K562 (cell line): ENCODE data around the gene SLC6A9. TPM values are rescaled to one million over a fixed set of nuclear protein-coding genes. Genes with fewer than 3 reads are reported as not detected.

ENCODE experiments used
- AFF1 ChIP-seq, 2 experiments: fragments of 450-650 bp; IDR thresholded peaks; 2 replicates each; pipeline ENCODE4 v1.6.1; 2018; ENCODE audit warnings: mild to moderate bottlenecking in 2 of 2, low read depth in 1 of 2; ENCODE audit not compliant: partially characterized antibody in 2 of 2
- ASH1L ChIP-seq: fragments of 450-650 bp; IDR thresholded peaks from 2 replicates; pipeline ENCODE4 v1.6.1; 2018; ENCODE audit warnings: borderline replicate concordance, mild to moderate bottlenecking, low read depth; ENCODE audit not compliant: partially characterized antibody
- BRD9 ChIP-seq: fragments of 450-650 bp; IDR thresholded peaks from 2 replicates; pipeline ENCODE4 v1.6.1; 2018; ENCODE audit warnings: low read depth; ENCODE audit not compliant: partially characterized antibody
- CBFA2T2 ChIP-seq: fragments of 450-650 bp; conservative IDR thresholded peaks from 2 replicates; pipeline ENCODE4 v1.6.1; 2017; ENCODE audit warnings: mild to moderate bottlenecking
- CREB1 ChIP-seq, 2 experiments: sonication (generic) in 1 of 2; formaldehyde crosslinking in 1 of 2; IDR thresholded peaks; 2 replicates each; pipeline versions ENCODE4 v1.6.1 to v1.8.0; 2012 to 2022; ENCODE audit warnings: inconsistent platforms in 1 of 2, mild to moderate bottlenecking in 1 of 2, missing genetic modification reagents in 1 of 2, moderate library complexity in 1 of 2
- EWSR1 ChIP-seq: fragments of 450-650 bp; IDR thresholded peaks from 2 replicates; pipeline ENCODE4 v1.6.1; 2018; ENCODE audit warnings: borderline replicate concordance, mild to moderate bottlenecking, low read depth, moderate library complexity; ENCODE audit not compliant: partially characterized antibody
- FOXA3 ChIP-seq, 2 experiments: fragments of 450-650 bp in 1 of 2; sonication (generic) in 1 of 2; formaldehyde crosslinking; IDR thresholded peaks in 1 of 2; conservative IDR thresholded peaks in 1 of 2; 2 replicates each; pipeline versions ENCODE4 v1.4.0 to v1.8.0; 2020 to 2022; ENCODE audit warnings: mild to moderate bottlenecking in 2 of 2, missing genetic modification reagents in 1 of 2
- KDM1A ChIP-seq, 2 experiments: fragments of 450-650 bp; IDR thresholded peaks; 2 replicates each; pipeline ENCODE4 v1.6.1; 2016; ENCODE audit warnings: mild to moderate bottlenecking in 2 of 2
- KDM4B ChIP-seq, 2 experiments: fragments of 450-650 bp in 1 of 2; sonication (generic) in 1 of 2; IDR thresholded peaks; 2 replicates each; pipeline ENCODE4 v1.6.1; 2016 to 2017; ENCODE audit warnings: borderline replicate concordance in 2 of 2, antibody characterized with exemption in 1 of 2, low read depth in 1 of 2, mild to moderate bottlenecking in 1 of 2
- LEF1 ChIP-seq: fragments of 450-650 bp; IDR thresholded peaks from 2 replicates; pipeline ENCODE4 v1.6.1; 2016; ENCODE audit warnings: mild to moderate bottlenecking
- MEF2D ChIP-seq: conservative IDR thresholded peaks from 2 replicates; pipeline ENCODE4 v1.6.1; 2016; ENCODE audit warnings: low read depth, missing genetic modification characterization, missing compliant biosample characterization
- MTA3 ChIP-seq: fragments of 450-650 bp; formaldehyde crosslinking; IDR thresholded peaks from 2 replicates; pipeline ENCODE4 v1.6.1; 2017; ENCODE audit warnings: mild to moderate bottlenecking, borderline replicate concordance
- MYC ChIP-seq, 2 experiments: fragments of 250-450 bp in 1 of 2; sonication (Bioruptor Pico) in 1 of 2; IDR thresholded peaks; 2 replicates each; pipeline versions ENCODE4 v1.5.1 to v1.6.1; 2012 to 2021; ENCODE audit warnings: low read depth in 2 of 2, borderline replicate concordance in 1 of 2, improper control_type of control experiment in 1 of 2, low read length in 1 of 2, mild to moderate bottlenecking in 1 of 2, moderate library complexity in 1 of 2
- PCBP2 ChIP-seq: fragments of 200-400 bp; formaldehyde crosslinking; IDR thresholded peaks from 2 replicates; pipeline ENCODE4 v1.6.1; 2018; ENCODE audit warnings: low read length, low read depth, mild to moderate bottlenecking, moderate library complexity; ENCODE audit not compliant: poor library complexity, severe bottlenecking
- PHF20 ChIP-seq: fragments of 450-650 bp; IDR thresholded peaks from 2 replicates; pipeline ENCODE4 v1.6.1; 2018; ENCODE audit not compliant: partially characterized antibody
- PPARD ChIP-seq: fragments of 250-450 bp; sonication (Bioruptor Pico); IDR thresholded peaks from 2 replicates; pipeline ENCODE4 v1.8.0; 2022; ENCODE audit warnings: inconsistent platforms, mild to moderate bottlenecking, moderate library complexity
- RBFOX2 ChIP-seq: fragments of 200-400 bp; formaldehyde crosslinking; IDR thresholded peaks from 2 replicates; pipeline ENCODE4 v1.6.1; 2017; ENCODE audit warnings: low read depth, mild to moderate bottlenecking, low read length, moderate library complexity
- STAT5B ChIP-seq: fragments of 250-450 bp; sonication (Bioruptor Pico); IDR thresholded peaks from 2 replicates; pipeline ENCODE4 v1.8.0; 2021; ENCODE audit warnings: mild to moderate bottlenecking, inconsistent platforms
- WHSC1 ChIP-seq: IDR thresholded peaks from one replicate; pipeline ENCODE4 v1.6.1; 2012; ENCODE audit warnings: low read length, control low read depth, inconsistent platforms
- ZNF124 ChIP-seq: sonication (generic); formaldehyde crosslinking; IDR thresholded peaks from 2 replicates; pipeline ENCODE4 v1.8.1; 2022; ENCODE audit warnings: missing genetic modification reagents
- ZNF165 ChIP-seq: fragments of 250-450 bp; sonication (Bioruptor Pico); IDR thresholded peaks from 2 replicates; pipeline ENCODE4 v1.4.0; 2020; ENCODE audit warnings: borderline replicate concordance
- ZNF668 ChIP-seq: fragments of 250-450 bp; sonication (Bioruptor Pico); IDR thresholded peaks from 2 replicates; pipeline ENCODE4 v1.8.0; 2022; ENCODE audit warnings: mild to moderate bottlenecking, inconsistent platforms
- ZNF766 ChIP-seq: fragments of 200-800 bp; sonication (Bioruptor generic); conservative IDR thresholded peaks from 2 replicates; pipeline ENCODE4 v1.6.1; 2016; ENCODE audit warnings: missing genetic modification characterization, missing compliant biosample characterization
- ZNF780A ChIP-seq: fragments of 250-450 bp; sonication (Bioruptor Pico); IDR thresholded peaks from 2 replicates; pipeline ENCODE4 v1.5.0; 2021; ENCODE audit warnings: mild to moderate bottlenecking
- polyA plus RNA-seq, 8 experiments: library from polyadenylated mRNA; depleted of rRNA in 4 of 8; stranded (reverse) in 5 of 8; unstranded in 3 of 8; fragments of >200 nt; fragmentation: Nextera tagmentation in 2 of 8; fragmentation: Illumina TruSeq in 1 of 8; extraction: Ambion mirVana in 2 of 8; extraction: Trizol in 1 of 8; gene quantifications; 2 replicates each; pipeline versions ENCODE4 v1.2.1 to v1.2.3, GENCODE V29; 2011 to 2014; ENCODE audit warnings: inconsistent platforms in 1 of 8, missing spikeins in 1 of 8
- total RNA-seq, 7 experiments: library from RNA; depleted of rRNA in 6 of 7; stranded (reverse); fragments of >200 nt in 6 of 7; fragmentation: Illumina TruSeq in 2 of 7; extraction: Trizol in 2 of 7; gene quantifications; 2 replicates each; pipeline versions ENCODE4 v1.2.1 to v1.2.3, GENCODE V29; 2011 to 2021; ENCODE audit warnings: low replicate concordance in 1 of 7

Gene SLC6A9
- total and polyA plus RNA-seq, 9 of the 15 experiments (the other 6 are each of a cell fraction or from before 2014, with no cell fraction given) = 0.17 to 18.7 (median 2.9) TPM

- TF ChIP-seq AFF1 (IDR thresholded peaks at IDR 0.05; ENCODE audit: low read depth in 1 of 2, partially characterized antibody in 2 of 2) (peak; percentile 17 to 87), ZNF668 (CRISPR knock-in tag) (no peak), RBFOX2 (peak; percentile 75), PPARD (CRISPR knock-in tag) (no peak), KDM1A (IDR thresholded peaks at IDR 0.05) (no peak), ZNF124 (no peak), EWSR1 (no peak), FOXA3 (CRISPR knock-in tag; conservative IDR thresholded peaks at IDR 0.05 in 1 of 2, IDR thresholded peaks at IDR 0.05 in 1 of 2) (peak in 1 of 2 experiments; percentile 77; a peak in 1 of 4 replicates), MYC (IDR thresholded peaks at IDR 0.05; ENCODE audit: low read depth, low read length) (peak; percentile 97), MYC (CRISPR knock-in tag; IDR thresholded peaks at IDR 0.05; ENCODE audit: borderline replicate concordance, low read depth) (peak; percentile 83; the same call in 1 of the 2 replicates), MTA3 (0 out of 2 replicates have a peak, but pooled peaks have one; percentile 30), PCBP2 (no peak), STAT5B (CRISPR knock-in tag) (no peak), ASH1L (peak; percentile 92), PHF20 (peak; percentile 87), LEF1 (peak; percentile 37; the same call in 1 of the 2 replicates), ZNF165 (CRISPR knock-in tag) (0 out of 2 replicates have a peak, but pooled peaks have one; percentile 56), CREB1 (IDR thresholded peaks at IDR 0.05) (peak; percentile 71), CREB1 (CRISPR knock-in tag; IDR thresholded peaks at IDR 0.05) (peak; percentile 25; the same call in 1 of the 2 replicates), ZNF780A (CRISPR knock-in tag) (no peak), KDM4B (IDR thresholded peaks at IDR 0.05; ENCODE audit: borderline replicate concordance in 2 of 2, low read depth in 1 of 2) (peak in 1 of 2 experiments; percentile 82; a peak in 1 of 4 replicates), BRD9 (no peak), CBFA2T2 (no peak), MEF2D (no peak), WHSC1 (no peak), ZNF766 (CRISPR knock-in tag) (0 out of 2 replicates have a peak, but pooled peaks have one; percentile 49)
Measured at GRCh38 chr1:43969746-43970466, 61.4 kb downstream of the SLC6A9 start, which contains the start of gene DPH2 (continued).
